GM12864 (cell line): Measurements from ENCODE around the gene LDLRAD4.

ENCODE experiments used
- DNase-seq: peaks from one replicate; pipeline ENCODE4 v3.0.0-alpha.2; 2011; ENCODE audit warnings: low read depth
- H3K4me3 ChIP-seq: 2 replicates; pipeline ENCODE4 v1.5.1; 2011; ENCODE audit warnings: mild to moderate bottlenecking, low read depth, low read length, control low read depth
- CTCF ChIP-seq: IDR thresholded peaks from 2 replicates; pipeline ENCODE4 v1.5.1; 2011; ENCODE audit warnings: low read depth, mild to moderate bottlenecking, moderate library complexity, low read length, control low read depth, inconsistent platforms; ENCODE audit errors: missing control alignments

LDLRAD4 gene

GRCh38 chr18:13423352-13423751 is 204.8 kb downstream of the LDLRAD4 start:
- H3K4me3 ChIP-seq: no peak overlapping the region
- no peak for DNase-seq
- TF ChIP-seq CTCF: no peak

GRCh38 chr18:13424363-13424762 is 205.8 kb downstream of the LDLRAD4 start:
- no peak for DNase-seq
- no peak for TF ChIP-seq CTCF
- no peak overlapping the region for H3K4me3 ChIP-seq

GRCh38 chr18:13425357-13426091 is 207.0 kb downstream of the LDLRAD4 start:
- no peak for TF ChIP-seq CTCF
- H3K4me3 ChIP-seq: no peak overlapping the region
- DNase-seq: no peak

GRCh38 chr18:13427354-13427753 is 208.8 kb downstream of the LDLRAD4 start:
- no peak for DNase-seq
- TF ChIP-seq CTCF: no peak
- no peak overlapping the region for H3K4me3 ChIP-seq

GRCh38 chr18:13428319-13428718 is 209.8 kb downstream of the LDLRAD4 start:
- H3K4me3 ChIP-seq: no peak overlapping the region
- DNase-seq: no peak
- TF ChIP-seq CTCF: no peak

GRCh38 chr18:13429016-13429415 is 210.5 kb downstream of the LDLRAD4 start:
- DNase-seq: no peak
- no peak for TF ChIP-seq CTCF
- H3K4me3 ChIP-seq: no peak overlapping the region

- no peak for TF ChIP-seq CTCF
- DNase-seq: no peak
- H3K4me3 ChIP-seq: no peak overlapping the region
These were observed 211.4 kb downstream of the LDLRAD4 start for GRCh38 chr18:13429884-13430510.
